Activated CD8-positive, alpha-beta memory T cell treated with anti-CD3 and anti-CD28 coated beads, Interleukin-2, amount 50 U/mL, for 24 hours (primary cell): ENCODE data around the gene IER3IP1.
"Not testable (repeated sequence)": the region's sequence is repeated elsewhere in the genome, so short reads cannot be mapped to it uniquely, and the experiment has no call there.

ENCODE experiments used
- DNase-seq: peaks from one replicate; pipeline ENCODE4 v3.0.0-alpha.2; 2020; ENCODE audit errors: extremely low read depth

The IER3IP1 gene

DNA sequence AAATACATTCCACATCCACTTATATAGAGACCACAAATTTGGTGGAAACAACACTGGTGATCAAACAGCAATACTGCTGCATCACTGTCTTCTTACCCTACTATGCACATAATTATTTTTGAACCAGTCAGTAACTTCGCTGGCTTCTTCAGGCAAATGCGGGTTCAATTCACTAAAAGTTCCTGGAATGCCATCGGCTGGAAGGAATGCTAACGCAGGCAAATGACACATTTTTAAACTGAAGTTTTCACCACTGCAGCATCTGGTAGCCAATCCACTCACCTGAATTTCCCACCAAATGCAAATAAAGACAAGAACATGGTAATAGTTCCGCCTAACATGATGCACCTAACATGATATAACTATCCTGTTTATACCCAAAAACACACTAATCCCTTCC is 15.9 kb downstream of the IER3IP1 start:
- no peak for DNase-seq

DNA sequence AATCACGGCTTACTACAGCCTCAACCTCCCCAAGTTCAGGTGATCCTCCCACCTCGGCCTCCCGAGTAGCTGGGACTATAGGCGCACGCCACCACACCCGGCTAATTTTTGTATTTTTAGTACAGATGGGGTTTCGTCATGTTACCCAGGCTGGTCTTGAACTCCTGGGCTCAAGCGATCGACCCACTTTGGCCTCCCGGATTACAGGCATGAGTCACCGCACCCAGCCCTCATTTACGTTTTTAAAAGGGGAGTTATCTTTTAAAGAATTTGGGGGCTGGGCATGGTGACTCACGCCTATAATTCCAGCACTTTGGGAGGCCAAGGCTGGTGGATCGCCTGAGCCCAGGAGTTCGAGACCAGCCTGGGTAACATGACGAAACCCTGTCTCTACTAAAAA is 17.8 kb downstream of the IER3IP1 start:
- DNase-seq = not testable (repeated sequence)

DNA sequence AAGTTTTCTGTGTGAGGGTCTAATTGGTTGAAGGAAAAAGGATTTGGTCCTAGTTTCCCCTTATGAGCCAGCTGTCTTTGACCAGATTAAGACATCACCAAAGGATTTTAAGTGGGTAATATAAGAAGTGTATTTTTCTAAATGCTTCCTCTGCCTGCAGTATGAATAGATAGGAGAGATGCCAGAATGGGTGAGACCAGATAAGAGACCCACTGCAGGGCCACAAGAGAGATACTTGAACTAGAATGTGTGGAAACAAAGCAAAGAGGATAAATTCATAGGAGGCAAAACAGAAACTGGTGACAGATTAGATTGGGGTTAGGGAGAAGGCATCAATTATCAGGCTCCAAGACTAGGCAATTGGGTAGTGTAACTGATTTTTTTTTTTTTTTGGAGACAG is 24.7 kb downstream of the IER3IP1 start:
- no peak for DNase-seq

DNA sequence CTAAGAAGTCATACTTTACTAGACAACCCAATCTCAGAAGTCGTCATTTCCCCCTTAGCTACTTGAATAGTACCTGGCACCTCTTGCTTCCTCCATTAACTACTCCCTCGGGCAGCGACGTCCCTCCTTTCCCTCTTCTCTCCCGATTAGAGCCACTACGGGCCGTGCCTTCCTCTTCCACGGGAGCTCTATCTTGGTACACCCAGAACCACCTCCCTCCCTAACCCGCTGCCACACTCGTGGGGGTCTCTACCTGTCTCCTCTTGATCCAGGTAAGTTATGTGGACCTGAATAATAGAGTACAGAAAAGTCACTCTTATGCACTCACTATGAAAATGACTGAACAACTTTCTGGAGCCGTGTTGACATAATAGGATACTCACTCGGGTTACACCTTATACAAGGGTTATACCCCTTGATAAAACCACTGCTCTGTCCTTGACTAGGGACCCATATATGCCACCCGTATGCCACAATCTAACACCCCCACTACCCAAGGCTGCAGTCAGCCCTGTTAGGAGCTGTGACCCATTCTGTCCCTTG is 25.3 kb downstream of the IER3IP1 start:
- DNase-seq = no peak

DNA sequence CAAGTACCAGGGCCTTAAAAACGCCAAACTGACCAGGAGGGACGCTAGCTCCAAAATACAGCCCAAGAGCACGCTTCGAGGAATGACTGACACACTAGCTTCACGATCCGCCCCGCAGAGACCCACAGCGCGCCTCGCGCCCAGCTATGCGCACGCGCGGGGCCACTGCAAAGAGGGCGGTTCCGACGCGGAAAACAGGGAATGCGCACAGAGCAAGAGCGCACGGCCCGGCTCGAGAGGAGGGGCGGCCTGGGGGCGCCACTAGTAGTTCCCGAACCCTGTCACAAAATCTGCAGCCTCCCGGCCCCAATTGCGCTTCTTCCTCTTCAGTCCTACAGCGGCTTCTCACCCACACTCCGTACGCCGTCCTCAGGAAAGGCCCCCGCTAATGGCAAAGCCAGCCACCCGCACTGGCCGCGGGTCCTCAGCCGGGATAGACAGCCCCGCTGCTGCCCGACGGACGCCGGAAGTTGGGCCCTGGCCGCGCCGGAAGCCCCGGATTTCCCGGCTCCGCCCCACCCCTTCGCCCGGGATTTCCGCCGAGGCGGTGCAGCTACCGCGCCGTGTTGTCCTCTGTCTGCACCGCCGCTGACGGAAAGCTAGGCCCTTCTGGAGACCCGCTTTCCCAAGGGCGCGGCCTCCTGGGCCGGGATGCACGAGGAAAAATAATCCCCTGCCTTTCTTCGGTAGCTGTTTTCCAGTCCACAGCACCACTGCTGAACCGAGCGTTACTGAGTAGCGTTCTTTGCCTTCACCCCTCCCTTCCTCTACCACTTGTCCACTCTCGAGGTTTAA is 25.9 kb downstream of the IER3IP1 start, which contains the start of gene HDHD2:
Gene HDHD2, minus strand, starts transcription at position 472 of the 795 bp plus-strand sequence. CDS start 14,061 bp downstream, outside the sequence.
- peak; percentile 59 for DNase-seq

DNA sequence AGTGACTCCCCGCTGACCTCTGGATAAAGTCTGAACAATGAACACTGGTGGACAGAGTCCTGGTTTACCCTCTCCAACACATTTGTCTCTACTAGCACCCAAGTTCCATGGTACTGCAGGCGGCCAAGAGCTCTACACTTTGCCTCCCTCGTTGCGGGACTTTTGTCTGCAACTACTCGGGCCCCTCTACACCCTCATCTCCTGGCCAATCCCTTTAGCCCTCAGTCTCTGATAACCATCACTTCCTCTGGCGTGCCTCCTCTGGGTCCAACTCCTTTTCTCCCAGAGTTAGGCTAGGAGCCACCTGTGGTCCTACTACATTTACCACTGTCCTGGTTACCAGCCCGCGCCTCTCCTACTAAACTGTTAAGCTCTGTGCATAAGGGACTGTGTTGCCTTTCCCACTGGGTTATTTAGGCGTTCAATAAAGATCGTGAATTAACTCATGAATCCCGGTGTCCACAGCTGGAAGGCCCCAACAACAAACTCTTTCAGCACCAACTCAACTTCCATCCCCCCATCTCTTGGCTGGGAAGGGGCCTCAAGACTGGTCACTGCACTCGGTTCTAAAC is 26.6 kb downstream of the IER3IP1 start:
- DNase-seq = no peak

DNA sequence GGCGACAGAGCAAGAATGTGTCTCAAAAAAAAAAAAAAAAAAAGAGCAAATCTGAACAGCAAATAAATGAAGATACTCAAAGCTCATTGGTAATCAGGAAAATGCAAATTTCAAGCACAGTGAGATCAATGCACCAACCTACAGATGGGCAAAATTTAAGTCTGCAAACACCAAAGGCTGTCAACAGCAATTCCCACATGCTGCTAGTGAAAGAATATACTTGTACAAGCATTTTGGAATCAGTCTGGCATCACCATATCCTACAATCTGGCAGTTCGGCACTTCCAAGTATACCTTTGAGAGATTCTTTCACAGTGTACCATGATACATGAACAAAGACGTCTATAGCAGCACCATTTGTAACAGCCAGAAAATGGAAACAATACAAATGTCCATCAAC is 30.0 kb downstream of the IER3IP1 start:
- no peak for DNase-seq

DNA sequence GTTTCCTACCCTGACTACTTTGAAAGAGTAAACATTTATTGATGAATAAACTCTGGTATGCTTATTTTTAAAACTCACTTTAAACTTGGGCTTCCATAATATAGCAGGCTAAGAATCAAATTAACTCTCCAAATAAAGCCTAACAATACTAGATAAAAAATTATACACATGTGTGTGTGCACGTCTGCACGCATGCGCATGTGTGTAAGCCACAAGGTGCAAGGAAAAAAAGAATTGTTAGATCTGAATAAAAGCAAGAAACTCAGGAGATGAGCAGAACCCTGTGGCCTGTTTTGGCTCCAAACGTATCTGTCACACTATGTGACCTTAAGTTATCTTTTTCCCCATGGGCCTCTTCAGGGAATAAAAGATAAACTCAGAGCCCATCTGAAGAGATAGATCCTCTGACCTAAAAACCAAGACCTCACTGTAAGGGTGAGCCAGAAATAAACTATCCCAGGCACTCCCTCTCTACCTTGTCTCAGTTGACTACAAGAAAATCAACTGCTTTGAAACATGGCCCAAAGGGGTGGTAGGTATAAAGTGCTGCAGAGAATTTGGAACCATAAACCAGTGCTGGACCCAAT is 32.2 kb downstream of the IER3IP1 start:
- DNase-seq = no peak

DNA sequence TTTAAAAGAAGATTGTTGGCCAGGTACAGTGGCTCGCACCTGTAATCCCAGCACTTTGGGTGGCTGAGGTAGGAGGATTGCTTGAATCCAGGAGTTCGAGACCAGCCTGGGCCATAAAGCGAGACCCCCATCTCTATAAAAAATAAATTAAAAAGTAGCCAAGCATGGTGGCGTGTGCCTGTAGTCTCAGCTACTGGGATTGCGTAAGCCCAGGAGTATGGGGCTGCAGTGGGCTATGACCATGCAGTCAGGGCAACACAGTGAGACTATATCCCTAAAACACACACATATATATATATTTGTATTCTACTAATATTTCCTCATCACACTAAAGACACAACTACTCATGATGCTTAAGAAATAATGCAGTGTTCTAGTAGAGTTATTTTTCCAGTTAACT is 33.0 kb downstream of the IER3IP1 start:
- no peak for DNase-seq

DNA sequence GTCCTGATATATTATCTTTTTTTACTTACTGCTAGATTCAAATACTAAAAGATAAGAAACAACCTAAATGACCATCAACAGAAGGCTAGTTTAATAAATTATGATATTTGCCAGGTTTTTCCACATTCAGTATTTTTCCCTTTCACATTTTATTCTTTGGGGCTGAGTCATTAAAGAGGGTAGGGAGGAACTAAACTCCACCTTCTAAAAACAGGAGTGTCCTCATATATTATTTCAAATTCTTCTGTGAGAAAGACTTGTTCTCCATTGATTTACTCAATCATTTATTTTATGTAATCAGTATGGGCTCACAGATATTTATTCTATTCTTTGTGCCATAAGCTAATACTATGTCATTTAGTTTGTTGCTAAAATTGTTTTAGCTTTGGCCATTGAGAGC is 34.9 kb downstream of the IER3IP1 start:
- no peak for DNase-seq

DNA sequence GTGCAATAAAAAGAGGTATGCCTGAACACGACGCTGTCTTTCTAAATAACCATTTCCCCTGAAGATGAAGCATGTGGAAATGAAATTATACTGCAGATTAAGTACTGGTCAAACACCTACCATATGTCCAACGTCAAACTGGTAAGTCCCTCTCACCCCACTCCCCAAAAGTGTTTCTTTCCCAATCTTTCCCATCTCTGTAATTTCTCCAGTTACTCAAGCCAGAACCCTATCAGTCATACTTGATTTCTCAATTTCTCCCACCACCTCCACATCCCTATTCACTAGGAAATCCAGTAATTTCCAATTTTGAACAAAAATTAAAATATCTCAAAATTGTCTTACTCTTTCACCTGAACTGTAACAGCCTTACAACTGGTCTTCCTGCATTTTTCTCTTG is 55.0 kb downstream of the IER3IP1 start:
- no peak for DNase-seq

DNA sequence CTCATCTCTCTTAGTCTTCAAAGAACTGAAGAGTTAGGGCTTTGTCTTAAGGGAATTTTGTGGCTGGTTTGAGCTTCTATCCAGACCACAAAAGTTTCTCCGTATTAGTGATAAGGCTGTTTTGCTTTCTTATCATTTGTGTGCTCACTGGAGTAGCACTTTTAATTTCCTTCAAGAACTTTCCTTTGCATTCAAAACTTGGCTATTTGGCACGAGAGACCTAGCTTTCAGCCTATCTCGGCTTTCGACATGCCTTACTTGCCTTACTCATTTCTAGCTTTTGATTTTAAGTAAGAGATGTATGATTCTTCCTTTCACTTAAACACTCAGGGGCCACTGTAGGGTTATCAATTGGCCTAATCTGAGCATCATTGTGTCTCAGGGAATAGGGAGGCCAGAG is 55.7 kb downstream of the IER3IP1 start:
- no peak for DNase-seq

DNA sequence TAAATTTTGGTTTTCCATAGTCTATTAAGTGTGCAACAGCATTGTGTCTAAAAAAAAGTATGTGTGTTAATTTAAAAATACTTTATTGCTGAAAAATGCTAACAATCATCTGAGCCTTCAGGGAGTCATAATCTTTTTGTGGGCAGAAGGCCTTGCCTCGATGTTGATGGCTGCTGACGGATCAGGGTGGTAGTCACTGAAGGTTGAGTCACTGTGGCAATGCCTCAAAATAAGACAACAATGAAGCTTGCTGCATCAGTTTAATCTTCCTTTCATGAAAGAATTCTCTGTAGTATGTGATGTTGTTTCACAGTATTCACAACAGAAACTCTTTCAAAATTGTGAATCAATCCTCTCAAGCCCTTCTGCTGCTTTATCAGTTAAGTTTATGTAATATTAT is 57.2 kb downstream of the IER3IP1 start:
- DNase-seq = no peak

DNA sequence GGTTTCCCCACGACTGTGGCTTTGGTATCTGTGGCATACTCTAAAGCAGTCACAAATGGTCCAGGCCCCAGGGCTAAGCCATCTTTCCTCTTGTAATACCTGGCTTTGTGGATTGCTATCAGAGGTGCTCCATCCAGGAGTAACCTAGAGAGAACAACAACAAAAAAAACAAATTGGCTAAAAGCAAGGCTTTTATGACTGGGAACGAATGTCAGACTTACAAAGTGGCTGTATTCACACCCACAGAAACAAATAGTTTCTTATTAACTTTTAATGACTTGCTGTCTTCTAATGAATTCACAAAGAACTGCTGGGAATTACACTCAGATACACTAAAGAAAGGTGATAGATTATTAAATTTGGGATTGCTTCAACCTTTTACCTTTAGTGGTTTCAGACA is 61.0 kb downstream of the IER3IP1 start:
- no peak for DNase-seq

DNA sequence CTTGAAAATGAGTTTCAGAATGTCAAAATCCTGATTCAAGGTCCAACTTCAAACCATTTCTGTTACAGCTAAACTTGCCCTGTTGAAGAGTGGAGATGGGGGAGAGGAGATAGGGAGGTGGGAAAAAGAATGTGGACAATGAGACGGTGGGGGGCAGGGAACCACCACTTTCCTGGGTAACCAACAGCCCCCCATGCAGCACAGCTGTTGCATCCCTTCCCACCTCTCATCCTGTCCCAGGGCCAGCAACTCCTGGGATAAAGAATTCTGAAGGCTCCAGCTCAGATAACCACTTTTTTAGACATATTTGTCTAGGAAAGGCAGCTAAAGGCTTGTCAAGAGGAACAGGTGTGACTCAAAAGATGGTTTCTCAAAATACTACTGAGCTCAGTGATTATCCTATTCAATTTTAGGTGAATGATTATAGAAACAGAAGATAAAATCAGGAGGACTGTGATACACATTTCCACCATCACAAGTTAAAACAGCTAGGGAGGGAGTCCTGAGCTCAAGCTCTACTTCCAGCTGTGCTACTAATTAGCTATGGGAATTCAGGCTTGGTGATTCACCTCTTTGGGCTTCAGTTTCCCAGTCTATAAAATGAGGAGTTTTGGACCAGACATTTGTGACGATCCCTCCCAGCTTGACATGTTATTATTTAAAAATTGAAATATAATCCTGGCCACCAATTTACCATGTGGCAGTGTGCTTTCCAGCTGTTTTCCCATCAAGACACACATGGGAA is 62.2 kb downstream of the IER3IP1 start:
- no peak for DNase-seq

DNA sequence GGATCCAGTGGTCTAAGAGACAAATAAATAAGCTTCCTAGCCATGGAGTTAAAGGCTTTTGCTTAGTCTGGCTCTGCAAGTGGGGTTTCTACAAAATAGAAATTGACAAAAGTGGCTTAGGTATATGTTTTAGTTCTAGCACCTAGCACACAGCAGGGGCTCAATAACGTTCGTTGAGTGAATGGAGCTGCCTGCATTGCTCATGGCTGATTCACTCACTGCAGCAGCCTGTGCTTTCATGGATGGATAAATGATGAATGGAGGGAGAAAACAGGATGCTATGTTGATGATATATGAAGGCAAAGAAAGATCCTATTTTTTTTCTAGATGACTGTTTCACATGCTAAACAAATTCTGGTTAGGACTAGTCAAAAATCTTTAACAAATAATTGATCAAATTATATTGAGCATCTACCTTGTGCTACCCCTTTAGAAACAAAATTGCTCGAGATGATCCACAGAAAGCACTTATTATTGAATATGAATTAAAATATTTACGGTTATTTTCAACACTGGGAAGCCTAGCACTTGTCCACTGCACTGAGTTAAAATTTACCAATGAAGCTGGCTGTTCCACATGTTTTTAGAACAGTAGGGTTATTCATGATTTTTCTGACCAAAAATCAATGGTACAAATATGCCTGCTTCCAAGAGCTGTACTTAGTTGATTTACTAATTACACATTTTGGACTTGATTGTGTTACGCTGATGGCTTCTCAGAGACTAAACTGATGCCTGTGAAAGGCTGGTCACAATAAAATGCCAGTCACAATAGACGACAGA is 65.5 kb downstream of the IER3IP1 start:
- no peak for DNase-seq

DNA sequence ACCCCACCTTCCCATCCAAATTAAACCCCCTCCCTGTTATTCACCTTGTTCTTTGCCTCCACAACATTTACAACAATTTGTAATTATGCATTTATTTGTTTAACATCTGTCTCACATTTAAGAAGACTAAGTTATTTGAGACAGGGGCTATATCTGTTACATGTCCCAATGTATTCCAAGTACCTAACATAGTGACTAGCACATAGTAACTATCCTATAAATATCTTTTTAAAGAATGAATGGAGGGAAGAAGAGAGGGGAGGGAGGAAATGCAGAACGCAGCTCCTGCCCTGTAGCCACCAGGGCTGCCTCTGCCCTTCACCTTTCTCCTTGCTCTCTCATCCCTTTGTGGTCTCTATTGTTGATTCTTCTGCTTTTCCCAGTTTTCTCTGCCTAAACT is 66.4 kb downstream of the IER3IP1 start:
- DNase-seq = no peak

DNA sequence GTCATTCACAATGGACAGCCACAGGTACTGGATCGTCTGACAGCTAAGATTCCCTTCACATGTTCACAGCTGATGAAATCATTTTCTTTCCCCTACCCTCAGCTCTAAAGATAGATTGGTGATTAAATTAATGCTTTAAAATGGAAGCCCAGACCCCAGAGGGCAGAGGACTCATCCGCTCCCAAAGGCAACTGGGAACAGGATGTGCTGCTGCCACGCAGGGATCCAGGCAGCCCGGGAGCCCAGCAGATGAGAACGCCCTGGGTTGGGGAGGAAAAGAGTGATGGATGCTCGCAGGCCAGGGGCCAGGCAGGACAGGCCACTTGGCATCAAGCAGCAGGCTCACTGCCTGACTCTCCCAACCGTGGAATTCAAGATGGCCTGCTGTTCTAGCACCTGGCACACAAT is 67.2 kb downstream of the IER3IP1 start:
- no peak for DNase-seq

DNA sequence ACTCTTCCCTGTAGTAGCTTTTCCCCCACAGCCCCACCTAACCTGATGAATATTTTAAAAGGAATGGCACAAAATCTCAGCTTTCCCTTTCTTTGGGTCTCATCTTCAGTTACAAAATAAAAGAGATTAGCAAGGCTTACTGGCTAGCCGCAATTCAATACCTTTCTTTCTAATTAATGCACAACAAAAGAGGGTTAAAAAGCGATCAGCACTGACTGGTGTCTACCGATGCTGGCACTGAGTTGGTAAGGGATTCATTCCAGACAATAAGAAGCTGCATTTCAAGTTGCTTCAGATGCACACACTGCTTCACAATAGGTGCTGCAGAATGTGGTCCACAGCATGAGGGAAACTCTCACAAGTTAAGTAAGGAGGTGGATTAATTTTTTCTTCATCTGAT is 67.8 kb downstream of the IER3IP1 start:
- DNase-seq = no peak
